Measurements from ENCODE around the gene SMIM44.
"Not testable (repeated sequence)": the region's sequence is repeated elsewhere in the genome, so short reads cannot be mapped to it uniquely, and the experiment has no call there.

SMIM44 gene

GRCh38 chr19:3483226-3483628 lies at the start of gene SMIM44:
SMIM44 (minus strand) TSS chr19:3483441; CDS start chr19:3483403, 38 bp downstream.
- no peak for FAIRE-seq
- DNase-seq (ENCODE audit: extremely low spot score, insufficient read length, low read depth) = no peak

DNA sequence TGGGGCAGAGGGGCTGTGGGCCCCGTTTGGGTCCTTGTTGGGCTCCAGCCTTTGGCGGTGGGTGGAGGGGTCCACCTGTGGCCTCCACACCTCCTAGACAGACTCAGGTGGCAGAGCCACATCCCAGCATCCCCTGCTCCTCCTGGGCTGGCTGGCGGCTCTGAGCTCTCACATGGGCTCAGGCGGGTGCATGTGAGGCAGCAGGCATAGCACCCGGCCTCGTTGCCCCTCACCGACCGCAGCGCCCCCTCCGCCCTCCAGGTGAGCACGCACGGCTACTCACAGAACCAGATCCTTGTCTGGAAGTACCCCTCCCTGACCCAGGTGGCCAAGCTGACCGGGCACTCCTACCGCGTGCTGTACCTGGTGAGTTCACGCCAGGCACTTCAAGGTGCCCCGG lies 49.8 kb upstream of the SMIM44 start:
- FAIRE-seq (no peak), DNase-seq (ENCODE audit: extremely low spot score, insufficient read length, low read depth) (no peak)

GRCh38 chr19:3532154-3532786 lies 49.0 kb upstream of the SMIM44 start:
- no peak for DNase-seq (ENCODE audit: extremely low spot score, insufficient read length, low read depth)
- FAIRE-seq = no peak

- DNase-seq (ENCODE audit: extremely low spot score, insufficient read length, low read depth) = no peak
- FAIRE-seq = no peak
These were observed 48.5 kb upstream of the SMIM44 start for GRCh38 chr19:3531716-3532115.

GRCh38 chr19:3530389-3530788 lies 47.1 kb upstream of the SMIM44 start:
- no peak for DNase-seq (ENCODE audit: extremely low spot score, insufficient read length, low read depth)
- no peak for FAIRE-seq

DNA sequence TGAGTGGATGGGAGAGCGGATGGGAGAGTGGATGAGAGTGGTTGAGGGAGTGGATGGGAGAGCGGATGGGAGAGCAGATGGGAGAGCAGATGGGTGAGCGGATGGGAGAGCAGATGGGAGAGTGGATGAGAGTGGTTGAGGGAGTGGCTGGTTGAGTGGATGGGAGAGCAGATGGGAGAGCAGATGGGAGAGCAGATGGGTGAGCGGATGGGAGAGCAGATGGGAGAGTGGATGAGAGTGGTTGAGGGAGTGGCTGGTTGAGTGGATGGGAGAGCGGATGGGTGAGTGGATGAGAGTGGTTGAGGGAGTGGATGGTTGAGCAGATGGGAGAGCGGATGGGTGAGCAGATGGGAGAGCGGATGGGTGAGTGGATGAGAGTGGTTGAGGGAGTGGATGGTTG lies 46.1 kb upstream of the SMIM44 start:
- DNase-seq (ENCODE audit: extremely low spot score, insufficient read length, low read depth); FAIRE-seq: not testable (repeated sequence)

GRCh38 chr19:3528539-3529211 lies 45.4 kb upstream of the SMIM44 start:
- DNase-seq (ENCODE audit: extremely low spot score, insufficient read length, low read depth) (no peak), FAIRE-seq (no peak)

- FAIRE-seq (no peak), DNase-seq (ENCODE audit: extremely low spot score, insufficient read length, low read depth) (no peak)
These were observed 44.8 kb upstream of the SMIM44 start for GRCh38 chr19:3528080-3528479.

DNA sequence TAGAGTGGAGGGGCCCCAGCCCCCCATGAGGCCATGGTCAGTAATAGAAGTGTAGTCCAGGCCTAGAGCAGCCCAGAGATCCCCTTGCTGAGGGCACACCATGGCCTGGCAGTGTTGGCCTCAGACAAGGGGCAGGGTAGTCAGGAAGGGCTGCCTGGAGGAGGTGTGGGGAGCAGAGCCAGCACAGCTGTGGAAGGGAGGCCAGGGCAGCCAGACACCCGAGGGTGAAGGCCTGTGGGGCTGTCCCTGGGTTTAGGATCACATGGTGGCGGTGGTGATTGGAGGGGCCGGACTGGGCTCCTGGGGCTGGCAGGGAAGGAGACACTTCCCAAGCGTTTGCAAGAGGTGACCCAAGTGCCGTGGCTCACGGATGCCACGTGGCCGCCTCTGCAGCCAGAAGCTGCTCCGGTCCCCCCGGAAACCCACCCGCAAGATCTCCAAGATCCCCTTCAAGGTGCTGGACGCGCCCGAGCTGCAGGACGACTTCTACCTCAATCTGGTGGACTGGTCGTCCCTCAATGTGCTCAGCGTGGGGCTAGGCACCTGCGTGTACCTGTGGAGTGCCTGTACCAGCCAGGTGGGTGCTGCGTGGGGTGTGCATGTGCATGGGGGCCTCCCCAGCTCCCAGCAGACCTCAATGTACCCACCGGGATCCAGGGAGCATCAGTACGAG lies 44.1 kb upstream of the SMIM44 start:
- FAIRE-seq (no peak), DNase-seq (ENCODE audit: extremely low spot score, insufficient read length, low read depth) (no peak)

GRCh38 chr19:3526507-3527237 lies 43.4 kb upstream of the SMIM44 start:
- DNase-seq (ENCODE audit: extremely low spot score, insufficient read length, low read depth) (no peak), FAIRE-seq (no peak)

- DNase-seq (ENCODE audit: extremely low spot score, insufficient read length, low read depth) = no peak
- FAIRE-seq = no peak
These were observed 41.7 kb upstream of the SMIM44 start for GRCh38 chr19:3524904-3525451.

DNA sequence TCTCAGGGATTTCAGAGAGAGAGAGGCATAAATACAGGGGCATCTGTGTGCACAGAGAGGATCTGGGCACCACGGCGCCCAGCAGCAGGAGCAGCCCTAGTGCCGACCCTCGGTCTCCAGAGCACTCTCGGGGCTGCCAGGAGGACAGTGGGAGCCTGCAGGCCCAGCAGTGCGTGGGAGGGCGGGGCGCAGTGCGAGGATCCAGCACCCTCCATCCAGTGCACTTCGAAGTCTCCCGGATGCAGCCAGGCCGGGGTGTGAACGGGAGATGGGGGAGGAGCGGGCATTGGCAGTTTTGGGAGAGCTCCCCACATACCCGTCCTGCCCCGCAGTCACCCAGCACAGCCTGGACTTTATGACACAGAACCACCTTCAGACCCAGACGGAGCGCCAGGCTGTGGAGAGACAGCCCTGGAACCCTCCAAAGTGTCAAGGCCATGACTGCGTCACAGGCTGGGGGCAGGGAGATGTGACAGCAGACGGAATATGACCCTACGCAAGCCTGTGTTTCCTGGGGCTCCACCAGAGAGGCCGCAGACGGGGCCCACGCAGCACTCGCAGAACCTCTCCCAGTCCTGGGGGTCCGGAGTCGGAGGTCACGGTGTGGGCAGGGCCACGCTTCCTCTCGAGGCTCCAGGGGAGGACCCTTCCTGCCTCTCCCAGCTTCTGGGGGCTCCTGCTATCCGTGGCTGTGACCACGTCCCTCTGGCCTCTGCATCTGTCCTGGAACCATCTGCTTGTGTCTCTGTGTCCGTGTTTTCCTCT lies 41.0 kb upstream of the SMIM44 start:
- FAIRE-seq (no peak), DNase-seq (ENCODE audit: extremely low spot score, insufficient read length, low read depth) (no peak)

- no peak for FAIRE-seq
- DNase-seq (ENCODE audit: extremely low spot score, insufficient read length, low read depth) = no peak
These were observed 40.3 kb upstream of the SMIM44 start for GRCh38 chr19:3523361-3524077.

GRCh38 chr19:3522421-3523360 lies 39.5 kb upstream of the SMIM44 start:
- no peak for FAIRE-seq

DNA sequence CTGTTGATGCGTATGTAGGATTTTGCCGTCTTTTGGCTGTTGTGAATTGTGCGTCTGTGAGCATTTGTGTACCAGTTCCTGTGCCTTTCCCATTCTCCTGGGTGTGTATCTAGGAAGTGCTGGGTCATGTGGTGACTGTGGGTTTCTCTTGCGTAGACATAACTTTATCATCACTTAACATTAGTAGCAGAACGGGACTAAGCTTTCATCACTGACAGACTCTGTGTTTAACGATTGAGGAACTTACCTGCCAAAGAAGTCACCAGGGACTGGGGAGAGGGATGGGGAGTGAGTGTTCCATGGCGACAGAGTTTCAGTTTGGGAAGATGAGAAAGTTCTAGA lies 37.8 kb upstream of the SMIM44 start:
- no peak for DNase-seq (ENCODE audit: extremely low spot score, insufficient read length, low read depth)
- FAIRE-seq = no peak

More at GRCh38 chr19:3522421-3523360, 39.5 kb upstream of the SMIM44 start:
- DNase-seq (ENCODE audit: extremely low spot score, insufficient read length, low read depth) = no peak

GRCh38 chr19:3520166-3521103 lies 37.2 kb upstream of the SMIM44 start:
- no peak for DNase-seq (ENCODE audit: extremely low spot score, insufficient read length, low read depth)
- FAIRE-seq = no peak

DNA sequence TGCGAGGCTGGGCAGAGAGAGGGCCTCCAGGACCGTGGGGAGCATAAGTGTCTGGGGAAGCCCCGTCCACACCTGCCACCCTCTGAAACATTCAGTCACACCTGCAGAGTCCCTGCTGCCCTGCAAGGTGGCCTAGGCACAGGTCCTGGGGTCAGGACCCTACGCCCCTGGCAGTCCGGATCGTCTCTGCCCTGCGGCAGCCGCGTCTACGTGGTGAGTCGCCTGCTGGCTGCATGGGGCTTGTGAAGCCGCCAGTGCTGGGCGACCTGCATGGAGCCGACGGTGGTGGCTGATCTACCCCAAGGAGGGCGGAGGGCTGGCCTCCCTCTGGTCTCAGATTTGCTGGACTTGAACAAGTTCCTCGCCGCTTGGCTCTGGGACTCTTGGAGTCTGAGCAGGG lies 35.9 kb upstream of the SMIM44 start:
- FAIRE-seq = no peak
- no peak for DNase-seq (ENCODE audit: extremely low spot score, insufficient read length, low read depth)
